Bone marrow (tissue), 2 donors: ENCODE measurements around the gene BEND3.
"Not testable (repeated sequence)": the region's sequence is repeated elsewhere in the genome, so short reads cannot be mapped to it uniquely, and the experiment has no call there.

ENCODE experiments used
- DNase-seq, 2 donors: peaks; one replicate each; lab custom pipeline; 2025; lab: John Stamatoyannopoulos, UW

The BEND3 gene

DNA sequence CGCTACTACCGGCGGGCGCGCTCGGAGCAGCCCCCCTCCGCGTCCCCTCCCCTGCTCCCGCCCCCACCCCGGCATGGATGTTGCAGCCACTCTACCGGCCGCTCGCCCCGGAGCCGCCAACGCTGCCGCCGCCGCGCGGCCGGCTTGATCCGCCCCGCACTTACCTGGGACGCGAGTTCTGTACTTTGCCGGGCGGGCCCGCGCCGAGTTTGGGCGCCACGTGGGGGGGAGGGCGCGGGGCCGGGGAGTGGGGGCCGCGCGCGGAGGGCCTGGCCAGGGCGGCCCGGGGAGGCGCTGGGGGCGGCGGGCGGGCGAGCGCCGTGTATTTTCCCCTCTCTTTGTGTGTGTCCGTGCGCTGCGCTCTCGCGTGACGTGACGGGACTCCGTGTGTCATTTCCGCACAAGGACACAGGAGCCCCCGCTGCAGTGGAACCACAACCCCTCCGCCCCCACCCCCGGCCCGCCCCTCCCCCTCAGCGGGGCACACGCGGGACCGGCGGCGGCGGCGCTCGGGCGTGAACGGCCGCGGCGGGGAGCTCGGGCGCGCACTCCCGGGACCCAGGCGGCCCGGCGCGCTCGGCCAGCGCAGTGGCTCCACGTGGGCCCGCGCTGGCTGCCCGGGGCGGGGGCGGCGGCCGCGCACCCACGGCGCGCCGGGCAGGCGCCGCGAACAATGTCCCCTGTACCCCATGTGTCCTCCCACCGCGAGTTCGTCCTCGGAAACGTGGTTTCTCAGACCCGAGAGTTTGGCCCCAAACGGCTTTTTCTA is at the start of gene BEND3:
Gene BEND3, minus strand, starts transcription at position 590 of the 769 bp plus-strand sequence. CDS start 16,230 bp downstream, outside the sequence.
- DNase-seq, result peak in 1 of 2 donors; percentile 39

DNA sequence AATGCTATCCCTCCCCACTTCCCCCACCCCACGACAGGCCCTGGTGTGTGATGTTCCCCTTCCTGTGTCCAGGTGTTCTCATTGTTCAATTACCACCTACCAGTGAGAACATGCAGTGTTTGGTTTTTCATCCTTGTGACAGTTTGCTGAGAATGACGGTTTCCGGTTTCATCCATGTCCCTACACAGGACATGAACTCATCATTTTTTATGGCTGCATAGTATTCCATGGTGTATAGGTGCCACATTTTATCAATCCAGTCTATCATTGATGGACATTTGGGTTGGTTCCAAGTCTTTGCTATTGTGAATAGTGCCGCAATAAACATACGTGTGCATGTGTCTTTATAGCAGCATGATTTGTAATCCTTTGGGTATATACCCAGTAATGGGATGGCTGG is 49.0 kb upstream of the BEND3 start:
- not testable (repeated sequence) for DNase-seq

- DNase-seq, result no peak
Observed at GRCh38 chr6:107161521-107161920, 46.2 kb upstream of the BEND3 start.

GRCh38 chr6:107156617-107157016 is 41.3 kb upstream of the BEND3 start:
- DNase-seq, result no peak

- no peak for DNase-seq
Observed at GRCh38 chr6:107154801-107155160, 39.5 kb upstream of the BEND3 start.

GRCh38 chr6:107154131-107154800 is 39.0 kb upstream of the BEND3 start:
- no peak for DNase-seq

- DNase-seq, result no peak
Observed at GRCh38 chr6:107152638-107153430, 37.5 kb upstream of the BEND3 start.

DNA sequence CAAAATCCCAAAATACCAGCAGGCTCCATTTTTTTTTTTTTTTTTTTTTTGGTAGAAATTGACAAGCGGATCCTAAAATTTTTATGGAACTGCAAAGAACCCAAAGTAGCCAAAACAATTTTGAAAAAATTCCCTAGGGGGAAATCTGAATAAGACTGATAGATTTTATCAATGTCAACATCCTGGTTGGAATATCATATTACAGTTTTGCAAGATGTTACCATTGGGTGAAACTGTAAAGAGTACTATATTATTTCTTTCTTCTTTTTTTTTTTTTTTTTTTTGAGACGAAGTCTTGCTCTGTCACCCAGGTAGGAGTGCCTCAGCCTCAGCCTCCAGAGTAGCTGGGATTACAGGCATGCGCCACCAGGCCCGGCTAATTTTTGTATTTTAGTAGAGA is 29.4 kb upstream of the BEND3 start:
- no peak for DNase-seq

- DNase-seq, result no peak
Observed at GRCh38 chr6:107144014-107144413, 28.7 kb upstream of the BEND3 start.

GRCh38 chr6:107140581-107140980 is 25.3 kb upstream of the BEND3 start:
- no peak for DNase-seq

GRCh38 chr6:107136324-107136723 is 21.0 kb upstream of the BEND3 start:
- DNase-seq, result not testable (repeated sequence)

GRCh38 chr6:107135048-107135680 is 19.8 kb upstream of the BEND3 start:
- not testable (repeated sequence) for DNase-seq

- DNase-seq, result no peak
Observed at GRCh38 chr6:107132330-107132954, 17.1 kb upstream of the BEND3 start.

GRCh38 chr6:107129370-107129925 is 14.1 kb upstream of the BEND3 start:
- DNase-seq, result no peak

- DNase-seq, result no peak
Observed at GRCh38 chr6:107128577-107128976, 13.3 kb upstream of the BEND3 start.

- no peak for DNase-seq
Observed at GRCh38 chr6:107128175-107128574, 12.9 kb upstream of the BEND3 start.

DNA sequence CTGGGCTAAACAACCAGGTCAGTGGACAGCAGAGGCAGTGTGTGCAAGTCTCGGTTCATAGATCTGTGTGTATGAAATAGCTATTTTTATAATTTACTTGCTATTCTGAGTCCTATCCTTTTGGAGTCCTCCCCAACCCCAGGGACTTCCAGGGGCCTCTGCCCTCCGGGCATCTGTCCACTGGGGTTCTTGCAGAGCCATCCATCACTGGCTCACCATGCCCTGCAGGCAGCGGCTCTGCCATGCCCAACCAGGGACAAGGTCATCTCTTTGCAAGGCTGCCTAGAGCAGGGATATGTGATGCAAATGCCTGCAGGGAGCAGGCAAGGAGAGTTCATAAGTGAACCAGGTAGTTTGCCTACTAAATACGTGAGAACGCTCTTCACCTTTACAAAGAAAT is 10.5 kb upstream of the BEND3 start:
- DNase-seq, result no peak

- no peak for DNase-seq
Observed at GRCh38 chr6:107124934-107125348, 9.6 kb upstream of the BEND3 start.

DNA sequence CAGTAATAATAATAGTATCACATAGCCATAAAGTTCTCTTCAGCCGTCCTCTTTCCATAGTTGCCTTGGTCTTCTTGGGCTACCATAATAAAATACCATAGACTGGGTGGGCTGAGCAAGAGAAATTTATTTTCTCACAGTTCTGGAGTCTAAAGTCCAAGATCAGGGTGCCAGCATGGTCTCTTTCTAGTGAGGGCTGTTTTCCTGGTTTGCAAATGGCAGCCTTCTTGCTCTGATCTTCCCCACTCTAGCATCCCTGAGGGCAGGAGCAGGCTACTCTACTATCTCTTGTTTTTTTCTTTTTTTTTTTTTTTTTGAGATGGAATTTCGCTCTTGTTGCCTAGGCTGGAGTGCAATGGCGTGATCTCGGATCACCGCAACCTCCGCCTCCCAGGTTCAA is 8.2 kb upstream of the BEND3 start:
- DNase-seq, result no peak

- DNase-seq, result no peak
Observed at GRCh38 chr6:107122748-107123147, 7.4 kb upstream of the BEND3 start.

- no peak for DNase-seq
Observed at GRCh38 chr6:107121964-107122495, 6.7 kb upstream of the BEND3 start.
